Caco-2 (cell line): Measurements from ENCODE around the gene LEKR1. TPM values are rescaled to one million over a fixed set of nuclear protein-coding genes. Genes with fewer than 3 reads are reported as not detected.

Source experiments
- BruUV-seq: library from RNA; stranded (reverse); fragments of 400-500 nt; replicated peaks from 2 replicates; lab custom pipeline; 2021; lab: Mats Ljungman, UMichigan
- CTCF ChIA-PET: fragments of 300-600 bp; sonication (Branson Sonifier 250); formaldehyde crosslinking; loops from one replicate; lab custom pipeline; 2022; ENCODE audit warnings: antibody characterized with exemption; lab: Charles Lee
- POLR2A ChIA-PET: fragments of 300-600 bp; sonication (Branson Sonifier 250); formaldehyde crosslinking; loops from one replicate; lab custom pipeline; 2022; ENCODE audit warnings: antibody characterized with exemption; lab: Charles Lee
- DNase-seq, 2 experiments: peaks; one replicate each; pipeline versions ENCODE4 v3.0.0 to v3.0.0-alpha.2; 2020 to 2022
- H3K27me3 ChIP-seq: replicated peaks from 2 replicates; pipeline ENCODE4 v1.6.0; 2011; ENCODE audit warnings: low read length; ENCODE audit not compliant: control insufficient read depth, insufficient read depth
- H3K36me3 ChIP-seq: 2 replicates; pipeline ENCODE4 v1.5.1; 2011; ENCODE audit warnings: low read length; ENCODE audit not compliant: control insufficient read depth, insufficient read depth
- H3K4me1 ChIP-seq: fragments of 250-450 bp; sonication (Bioruptor Pico); 2 replicates; pipeline ENCODE4 v1.5.1; 2020; ENCODE audit warnings: mild to moderate bottlenecking
- H3K4me3 ChIP-seq: 2 replicates; pipeline ENCODE4 v1.5.1; 2011; ENCODE audit warnings: low read depth, mild to moderate bottlenecking, control low read depth, low read length
- H3K9me3 ChIP-seq: fragments of 250-450 bp; sonication (Bioruptor Pico); 2 replicates; pipeline ENCODE4 v1.5.1; 2020; ENCODE audit warnings: mild to moderate bottlenecking, moderate library complexity
- H3K27ac Mint-ChIP-seq: one replicate; pipeline ENCODE4 v1.8.0; 2022; ENCODE audit warnings: mixed read lengths; ENCODE audit not compliant: unreplicated experiment
- H3K27me3 Mint-ChIP-seq: one replicate; pipeline ENCODE4 v1.8.0; 2022; ENCODE audit warnings: mixed read lengths; ENCODE audit not compliant: insufficient read depth, unreplicated experiment
- H3K36me3 Mint-ChIP-seq: one replicate; pipeline ENCODE4 v1.8.0; 2022; ENCODE audit warnings: mild to moderate bottlenecking, mixed read lengths; ENCODE audit not compliant: insufficient read depth, unreplicated experiment
- H3K4me1 Mint-ChIP-seq: one replicate; pipeline ENCODE4 v1.8.0; 2022; ENCODE audit warnings: low read depth, mixed read lengths; ENCODE audit not compliant: unreplicated experiment
- H3K4me3 Mint-ChIP-seq: one replicate; pipeline ENCODE4 v1.8.0; 2022; ENCODE audit warnings: mild to moderate bottlenecking, moderate library complexity, mixed read lengths; ENCODE audit not compliant: unreplicated experiment
- H3K9me3 Mint-ChIP-seq: one replicate; pipeline ENCODE4 v1.8.0; 2022; ENCODE audit warnings: mixed read lengths; ENCODE audit not compliant: unreplicated experiment
- CTCF ChIP-seq, 2 experiments: fragments of 200-600 bp in 1 of 2; IDR thresholded peaks; 1 replicate in 1 of 2; 2 replicates in 1 of 2; pipeline versions ENCODE4 v1.5.1 to v1.8.0; 2011 to 2022; ENCODE audit warnings: antibody characterized with exemption in 1 of 2, control low read depth in 1 of 2, inconsistent platforms in 1 of 2, low read depth in 1 of 2, low read length in 1 of 2, mild to moderate bottlenecking in 1 of 2, moderate library complexity in 1 of 2; ENCODE audit not compliant: insufficient read depth in 1 of 2, severe bottlenecking in 1 of 2, unreplicated experiment in 1 of 2
- intact Hi-C: fragments of 100-400 bp; cut with micrococcal nuclease; formaldehyde crosslinking; loops from one replicate; pipeline ENCODE4 v1.10.0; 2022; ENCODE audit not compliant: unreplicated experiment
- total RNA-seq: library from RNA; stranded (reverse); gene quantifications from 2 replicates; pipeline ENCODE4 v1.2.3, GENCODE V29; 2022

LEKR1 gene
- total RNA-seq, 1 experiment from 2014 or later = 1.6 TPM

- H3K36me3 ChIP-seq = no peaks in the 10 kb centered on the region
- H3K9me3 ChIP-seq = no peaks in the 10 kb centered on the region
- BruUV-seq = no TSS peak
- no peaks in the 10 kb centered on the region for H3K4me1 ChIP-seq
- ChIA-PET CTCF (no interaction called here), POLR2A (no interaction called here)
- Mint-ChIP-seq H3K27ac (no peak overlapping the region), H3K27me3 (no peaks in the 10 kb centered on the region), H3K4me3 (no peak overlapping the region), H3K9me3 (no peaks in the 10 kb centered on the region), H3K36me3 (no peaks in the 10 kb centered on the region), H3K4me1 (no peaks in the 10 kb centered on the region)
- intact Hi-C loops = no loop called here
- no peak for TF ChIP-seq CTCF (IDR thresholded peaks at IDR 0.05; ENCODE audit: insufficient read depth in 1 of 2, low read depth in 1 of 2, low read length in 1 of 2, severe bottlenecking in 1 of 2, unreplicated experiment in 1 of 2)
- no peak overlapping the region for H3K4me3 ChIP-seq
- no peak for DNase-seq
- no peaks in the 10 kb centered on the region for H3K27me3 ChIP-seq
Measured at GRCh38 chr3:157051055-157051454, 224.9 kb downstream of the LEKR1 start.

GRCh38 chr3:157051591-157051990 lies 225.4 kb downstream of the LEKR1 start:
- no peaks in the 10 kb centered on the region for H3K27me3 Mint-ChIP-seq
- Histone ChIP-seq H3K9me3 (no peaks in the 10 kb centered on the region), H3K4me3 (no peak overlapping the region), H3K36me3 (no peaks in the 10 kb centered on the region), H3K27me3 (no peaks in the 10 kb centered on the region), H3K4me1 (no peaks in the 10 kb centered on the region)
- no peak for DNase-seq
- TF ChIP-seq CTCF (IDR thresholded peaks at IDR 0.05; ENCODE audit: insufficient read depth in 1 of 2, low read depth in 1 of 2, low read length in 1 of 2, severe bottlenecking in 1 of 2, unreplicated experiment in 1 of 2) = no peak
- no peaks in the 10 kb centered on the region for H3K4me1 Mint-ChIP-seq
- no peak overlapping the region for H3K4me3 Mint-ChIP-seq
- H3K9me3 Mint-ChIP-seq = no peaks in the 10 kb centered on the region
- intact Hi-C loops = no loop called here
- H3K27ac Mint-ChIP-seq = no peak overlapping the region
- ChIA-PET CTCF (interaction anchor here (0.6 kb wide), 1 partner anchor 160 kb away, joined by 3 read pairs; no protein-coding TSS in a partner anchor), POLR2A (no interaction called here)
- BruUV-seq = no TSS peak
- no peaks in the 10 kb centered on the region for H3K36me3 Mint-ChIP-seq

- no TSS peak for BruUV-seq
- Histone ChIP-seq H3K36me3 (no peaks in the 10 kb centered on the region), H3K4me3 (no peak overlapping the region), H3K27me3 (no peaks in the 10 kb centered on the region), H3K4me1 (peaks cover 28% of the 10 kb centered on the region), H3K9me3 (no peaks in the 10 kb centered on the region)
- intact Hi-C loops = loop anchor here (5.0 kb wide), 1 partner anchor 54 kb away; no protein-coding TSS in a partner anchor
- POLR2A ChIA-PET = no interaction called here
- Mint-ChIP-seq H3K36me3 (no peaks in the 10 kb centered on the region), H3K9me3 (no peaks in the 10 kb centered on the region), H3K27me3 (no peaks in the 10 kb centered on the region), H3K4me1 (peaks cover 16% of the 10 kb centered on the region), H3K4me3 (no peak overlapping the region), H3K27ac (no peak overlapping the region)
- no peak for TF ChIP-seq CTCF (IDR thresholded peaks at IDR 0.05; ENCODE audit: insufficient read depth in 1 of 2, low read depth in 1 of 2, low read length in 1 of 2, severe bottlenecking in 1 of 2, unreplicated experiment in 1 of 2)
- CTCF ChIA-PET = no interaction called here
- DNase-seq = no peak
Measured at GRCh38 chr3:157056035-157056434, 229.9 kb downstream of the LEKR1 start.
